K562 (cell line): ENCODE data around the gene TEKT4. TPM values are rescaled to one million over a fixed set of nuclear protein-coding genes. Genes with fewer than 3 reads are reported as not detected.
"Not testable (repeated sequence)": the region's sequence is repeated elsewhere in the genome, so short reads cannot be mapped to it uniquely, and the experiment has no call there.

Experiments
- ATAC-seq: fragments of 200-7000 bp; cut with Tn5 transposase; 3 replicates; pipeline ENCODE4 v1.9.1; 2020; ENCODE audit warnings: moderate library complexity
- BruUV-seq: library from RNA; stranded (reverse); fragments of 400-500 nt; replicated peaks from 2 replicates; lab custom pipeline; 2021; lab: Mats Ljungman, UMichigan
- CTCF ChIA-PET: fragments of 300-600 bp; formaldehyde crosslinking; extraction: SDS; loops from one replicate; lab custom pipeline; 2021; ENCODE audit warnings: low intra/inter-chr PET ratio; lab: Yijun Ruan, JAX
- POLR2A ChIA-PET: fragments of 300-600, 350-650 bp; sonication (Branson Sonifier 250); formaldehyde crosslinking; extraction: SDS; loops from one replicate; lab custom pipeline; 2021; ENCODE audit warnings: antibody characterized with exemption, inconsistent platforms; lab: Yijun Ruan, JAX
- DNase-seq, 4 experiments: peaks; one replicate each; pipeline versions ENCODE4 v3.0.0 to v3.0.0-alpha.2; 2011 to 2018; ENCODE audit warnings: low spot score in 3 of 4, mixed read lengths in 3 of 4; ENCODE audit errors: extremely low read depth in 1 of 4
- FAIRE-seq: peaks from 2 replicates; lab custom pipeline; 2011; peaks lifted over from hg19 to GRCh38; lab: Jason Lieb, UNC
- H2AFZ ChIP-seq: 2 replicates; pipeline ENCODE4 v1.6.0; 2011; ENCODE audit warnings: low read depth, low read length, control low read depth, inconsistent platforms
- H3K27ac ChIP-seq: fragments of 200-600 bp; 3 replicates; pipeline ENCODE4 v1.8.0; 2011; ENCODE audit warnings: low read depth, mild to moderate bottlenecking, control low read depth, inconsistent platforms, low read length, moderate library complexity, mixed read lengths; ENCODE audit errors: extremely low read depth
- H3K27me3 ChIP-seq, 2 experiments: fragments of 300-600 bp in 1 of 2; 2 replicates in 1 of 2; 3 replicates in 1 of 2; pipeline versions ENCODE4 v1.6.0 to v1.8.0; 2011; ENCODE audit warnings: inconsistent platforms in 2 of 2, low read length in 2 of 2, mild to moderate bottlenecking in 1 of 2, mixed read lengths in 1 of 2, moderate library complexity in 1 of 2; ENCODE audit not compliant: control insufficient read depth in 2 of 2, insufficient read depth in 2 of 2
- H3K36me3 ChIP-seq: fragments of 300-600 bp; 3 replicates; pipeline ENCODE4 v1.8.0; 2011; ENCODE audit warnings: mild to moderate bottlenecking, low read length, inconsistent platforms; ENCODE audit not compliant: control insufficient read depth, insufficient read depth
- H3K4me1 ChIP-seq, 2 experiments: fragments of 200-600 bp in 1 of 2; replicated peaks in 1 of 2; 2 replicates in 1 of 2; 3 replicates in 1 of 2; pipeline versions ENCODE4 v1.5.1 to v1.8.0; 2011; ENCODE audit warnings: inconsistent platforms in 2 of 2, low read length in 2 of 2, mild to moderate bottlenecking in 1 of 2, mixed read lengths in 1 of 2, moderate library complexity in 1 of 2; ENCODE audit not compliant: control insufficient read depth in 2 of 2, insufficient read depth in 2 of 2
- H3K4me2 ChIP-seq: 2 replicates; pipeline ENCODE4 v1.6.1; 2011; ENCODE audit warnings: low read length, control low read depth, inconsistent platforms, mixed read lengths; ENCODE audit not compliant: insufficient read depth
- H3K4me3 ChIP-seq: fragments of 200-600 bp; sonication (generic), shearing (Covaris generic); 2 replicates; pipeline ENCODE4 v1.5.1; 2016; ENCODE audit warnings: control low read depth, inconsistent platforms
- H3K79me2 ChIP-seq: fragments of 200-600 bp; 3 replicates; pipeline ENCODE4 v1.8.0; 2011; ENCODE audit warnings: low read length, inconsistent platforms; ENCODE audit not compliant: control insufficient read depth, insufficient read depth
- H3K9ac ChIP-seq, 2 experiments: 2 replicates each; pipeline versions ENCODE4 v1.6.0 to v1.6.1; 2011; ENCODE audit warnings: low read depth in 2 of 2, low read length in 2 of 2, control low read depth in 1 of 2, inconsistent platforms in 1 of 2, mild to moderate bottlenecking in 1 of 2, mixed read lengths in 1 of 2; ENCODE audit not compliant: insufficient read depth in 1 of 2
- H3K9me1 ChIP-seq: one replicate; pipeline ENCODE4 v1.6.0; 2011; ENCODE audit warnings: inconsistent platforms, mild to moderate bottlenecking, low read length, moderate library complexity; ENCODE audit not compliant: control insufficient read depth, insufficient read depth
- H3K9me3 ChIP-seq: replicated peaks from 2 replicates; pipeline ENCODE4 v1.5.1; 2011; ENCODE audit warnings: low read depth, low read length, inconsistent platforms; ENCODE audit not compliant: control insufficient read depth, insufficient read depth
- H4K20me1 ChIP-seq: replicated peaks from 2 replicates; pipeline ENCODE4 v1.6.1; 2011; ENCODE audit warnings: low read length, inconsistent platforms, mixed read lengths; ENCODE audit not compliant: control insufficient read depth, insufficient read depth
- SMAD3 ChIP-seq: fragments of 450-650 bp; formaldehyde crosslinking; conservative IDR thresholded peaks from 2 replicates; pipeline ENCODE4 v1.4.0; 2020; ENCODE audit warnings: mild to moderate bottlenecking
- ZNF263 ChIP-seq: sonication (generic); formaldehyde crosslinking; IDR thresholded peaks from 2 replicates; pipeline ENCODE4 v1.8.0; 2022; ENCODE audit warnings: mild to moderate bottlenecking, missing genetic modification reagents, borderline replicate concordance
- WGBS: fragments of 100-300 bp; shearing (Covaris generic); methylation state at CpG from one replicate; pipeline ENCODE4 v1.1.6; 2016; ENCODE audit warnings: low coverage, mixed read lengths; ENCODE audit not compliant: insufficient coverage; ENCODE audit errors: missing lambda C conversion rate; 5-methylcytosine and 5-hydroxymethylcytosine counted together
- in situ Hi-C: fragments of 300-500 bp; cut with MboI; formaldehyde crosslinking; loops from 4 replicates; pipeline ENCODE4 v1.15.0; 2018; ENCODE audit warnings: inconsistent platforms, mixed read lengths
- intact Hi-C: fragments of 100-400 bp; cut with micrococcal nuclease; formaldehyde crosslinking; loops from 2 replicates; pipeline ENCODE4 v1.14.2; 2022
- polyA plus RNA-seq, 8 experiments: library from polyadenylated mRNA; depleted of rRNA in 4 of 8; stranded (reverse) in 5 of 8; unstranded in 3 of 8; fragments of >200 nt; fragmentation: Nextera tagmentation in 2 of 8; fragmentation: Illumina TruSeq in 1 of 8; extraction: Ambion mirVana in 2 of 8; extraction: Trizol in 1 of 8; gene quantifications; 2 replicates each; pipeline versions ENCODE4 v1.2.1 to v1.2.3, GENCODE V29; 2011 to 2014; ENCODE audit warnings: inconsistent platforms in 1 of 8, missing spikeins in 1 of 8
- total RNA-seq, 7 experiments: library from RNA; depleted of rRNA in 6 of 7; stranded (reverse); fragments of >200 nt in 6 of 7; fragmentation: Illumina TruSeq in 2 of 7; extraction: Trizol in 2 of 7; gene quantifications; 2 replicates each; pipeline versions ENCODE4 v1.2.1 to v1.2.3, GENCODE V29; 2011 to 2021; ENCODE audit warnings: low replicate concordance in 1 of 7

Gene TEKT4
- total and polyA plus RNA-seq, 9 of the 15 experiments (the other 6 are each of a cell fraction or from before 2014, with no cell fraction given): 0.04 to 0.51 (median 0.10) TPM; not detected in 6

- no peak for TF ChIP-seq ZNF263 (CRISPR knock-in tag)
- no peak for TF ChIP-seq SMAD3 (CRISPR knock-in tag)
Observed at GRCh38 chr2:94890234-94890633, 19.0 kb downstream of the TEKT4 start (continued).

DNA sequence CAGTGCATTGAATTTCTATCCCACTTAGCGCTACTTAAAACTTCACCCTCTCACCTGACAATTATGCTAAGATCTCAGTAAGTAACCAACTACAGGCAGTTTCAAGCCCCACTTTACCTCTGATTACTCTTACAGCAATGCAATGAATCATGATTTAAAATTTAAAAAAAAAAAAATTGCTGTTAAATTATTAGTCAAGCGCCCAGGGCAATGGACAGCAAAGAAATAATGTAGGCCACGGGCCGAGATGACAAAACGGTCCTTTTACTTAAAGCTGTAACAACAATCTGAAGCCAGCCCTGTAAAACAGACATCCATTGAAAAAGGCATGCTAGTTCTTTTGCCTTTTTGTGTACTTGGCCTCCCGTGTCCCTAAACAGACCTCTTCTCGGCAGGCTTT lies 24.0 kb downstream of the TEKT4 start:
- FAIRE-seq, POLR2A ChIA-PET, ATAC-seq: not testable (repeated sequence)

GRCh38 chr2:94906976-94907375 lies 35.7 kb downstream of the TEKT4 start:
- in situ Hi-C loops, FAIRE-seq, DNase-seq, H3K4me1 ChIP-seq, H3K9me1 ChIP-seq, H3K36me3 ChIP-seq, ATAC-seq, H3K79me2 ChIP-seq, CTCF ChIA-PET, H3K9ac ChIP-seq, BruUV-seq, intact Hi-C loops, H3K27me3 ChIP-seq, H3K9me3 ChIP-seq, H4K20me1 ChIP-seq, H3K4me2 ChIP-seq, POLR2A ChIA-PET, H3K4me3 ChIP-seq, H2AFZ ChIP-seq, H3K27ac ChIP-seq: not testable (repeated sequence)
- WGBS: 4% methylated on average over 4 of the region's 4 CpGs

More for the DNA sequence above, 24.0 kb downstream of the TEKT4 start:
- H2AFZ ChIP-seq, BruUV-seq, H3K9ac ChIP-seq, H4K20me1 ChIP-seq, DNase-seq, H3K4me2 ChIP-seq, CTCF ChIA-PET, H3K4me3 ChIP-seq, H3K9me3 ChIP-seq, H3K9me1 ChIP-seq, H3K27ac ChIP-seq, in situ Hi-C loops, H3K27me3 ChIP-seq, H3K36me3 ChIP-seq, H3K4me1 ChIP-seq, intact Hi-C loops, H3K79me2 ChIP-seq: not testable (repeated sequence)
- 1% methylated on average over 7 of the region's 7 CpGs for WGBS
